ENCODE results near the gene RNF34. TPM values are rescaled to one million over a fixed set of nuclear protein-coding genes. Genes with fewer than 3 reads are reported as not detected.

RNF34 gene
- total and polyA plus RNA-seq, 2 of the 13 experiments (the other 11 are each of a cell fraction or from before 2014, with no cell fraction given) = 36.8 to 53.2 TPM

DNA sequence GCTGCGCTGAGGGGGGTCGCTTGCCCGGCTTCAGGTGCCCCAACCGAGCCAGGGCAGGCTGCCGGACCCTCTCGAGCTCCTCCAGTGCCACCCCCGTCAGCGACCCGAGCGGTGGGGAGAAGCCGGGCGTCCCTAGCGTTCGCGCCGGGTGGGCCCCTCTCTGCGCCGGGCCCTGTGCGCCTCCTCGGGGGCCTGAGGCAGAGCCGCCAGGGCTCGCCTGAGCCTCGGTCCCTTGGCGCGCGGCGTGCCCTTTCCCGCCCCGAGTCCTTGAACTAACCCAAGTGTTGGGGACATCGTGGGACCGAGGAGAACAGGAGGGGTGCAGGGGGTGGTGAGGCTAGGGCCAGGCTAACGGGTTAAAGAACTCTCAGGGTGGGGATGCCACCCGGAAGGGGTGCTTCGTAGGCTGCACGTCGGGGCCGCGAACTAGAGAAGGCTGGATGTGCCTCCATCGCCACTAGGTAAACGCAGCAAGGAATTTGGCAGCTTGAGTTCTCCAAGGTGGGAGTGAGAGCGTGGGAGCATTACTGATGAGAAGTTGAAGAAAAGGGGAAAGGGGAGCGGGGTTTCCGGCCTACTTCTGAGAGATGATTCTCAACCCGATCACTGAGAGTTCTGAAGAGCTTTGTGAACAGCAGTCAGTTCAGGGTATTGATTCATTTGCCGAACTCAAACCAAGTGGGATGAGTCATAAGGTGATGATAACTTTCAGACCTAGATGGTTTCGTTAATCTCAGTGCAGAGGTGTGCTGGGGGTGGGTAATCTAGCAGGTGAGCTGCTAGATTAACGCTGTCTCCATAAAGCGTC is 618 bp downstream of the RNF34 start (continued):
- TF ChIP-seq, protein P1, sequence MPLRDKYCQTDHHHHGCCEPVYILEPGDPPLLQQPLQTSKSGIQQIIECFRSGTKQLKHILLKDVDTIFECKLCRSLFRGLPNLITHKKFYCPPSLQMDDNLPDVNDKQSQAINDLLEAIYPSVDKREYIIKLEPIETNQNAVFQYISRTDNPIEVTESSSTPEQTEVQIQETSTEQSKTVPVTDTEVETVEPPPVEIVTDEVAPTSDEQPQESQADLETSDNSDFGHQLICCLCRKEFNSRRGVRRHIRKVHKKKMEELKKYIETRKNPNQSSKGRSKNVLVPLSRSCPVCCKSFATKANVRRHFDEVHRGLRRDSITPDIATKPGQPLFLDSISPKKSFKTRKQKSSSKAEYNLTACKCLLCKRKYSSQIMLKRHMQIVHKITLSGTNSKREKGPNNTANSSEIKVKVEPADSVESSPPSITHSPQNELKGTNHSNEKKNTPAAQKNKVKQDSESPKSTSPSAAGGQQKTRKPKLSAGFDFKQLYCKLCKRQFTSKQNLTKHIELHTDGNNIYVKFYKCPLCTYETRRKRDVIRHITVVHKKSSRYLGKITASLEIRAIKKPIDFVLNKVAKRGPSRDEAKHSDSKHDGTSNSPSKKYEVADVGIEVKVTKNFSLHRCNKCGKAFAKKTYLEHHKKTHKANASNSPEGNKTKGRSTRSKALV (CRISPR knock-in tag; IDR thresholded peaks at IDR 0.05) = peak; percentile 25; the same call in 1 of the 2 replicates
- TF ChIP-seq, protein P2, sequence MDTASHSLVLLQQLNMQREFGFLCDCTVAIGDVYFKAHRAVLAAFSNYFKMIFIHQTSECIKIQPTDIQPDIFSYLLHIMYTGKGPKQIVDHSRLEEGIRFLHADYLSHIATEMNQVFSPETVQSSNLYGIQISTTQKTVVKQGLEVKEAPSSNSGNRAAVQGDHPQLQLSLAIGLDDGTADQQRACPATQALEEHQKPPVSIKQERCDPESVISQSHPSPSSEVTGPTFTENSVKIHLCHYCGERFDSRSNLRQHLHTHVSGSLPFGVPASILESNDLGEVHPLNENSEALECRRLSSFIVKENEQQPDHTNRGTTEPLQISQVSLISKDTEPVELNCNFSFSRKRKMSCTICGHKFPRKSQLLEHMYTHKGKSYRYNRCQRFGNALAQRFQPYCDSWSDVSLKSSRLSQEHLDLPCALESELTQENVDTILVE (CRISPR knock-in tag; IDR thresholded peaks at IDR 0.05) = 0 out of 2 replicates have a peak, but pooled peaks have one; percentile 25
- TF ChIP-seq, protein P3, sequence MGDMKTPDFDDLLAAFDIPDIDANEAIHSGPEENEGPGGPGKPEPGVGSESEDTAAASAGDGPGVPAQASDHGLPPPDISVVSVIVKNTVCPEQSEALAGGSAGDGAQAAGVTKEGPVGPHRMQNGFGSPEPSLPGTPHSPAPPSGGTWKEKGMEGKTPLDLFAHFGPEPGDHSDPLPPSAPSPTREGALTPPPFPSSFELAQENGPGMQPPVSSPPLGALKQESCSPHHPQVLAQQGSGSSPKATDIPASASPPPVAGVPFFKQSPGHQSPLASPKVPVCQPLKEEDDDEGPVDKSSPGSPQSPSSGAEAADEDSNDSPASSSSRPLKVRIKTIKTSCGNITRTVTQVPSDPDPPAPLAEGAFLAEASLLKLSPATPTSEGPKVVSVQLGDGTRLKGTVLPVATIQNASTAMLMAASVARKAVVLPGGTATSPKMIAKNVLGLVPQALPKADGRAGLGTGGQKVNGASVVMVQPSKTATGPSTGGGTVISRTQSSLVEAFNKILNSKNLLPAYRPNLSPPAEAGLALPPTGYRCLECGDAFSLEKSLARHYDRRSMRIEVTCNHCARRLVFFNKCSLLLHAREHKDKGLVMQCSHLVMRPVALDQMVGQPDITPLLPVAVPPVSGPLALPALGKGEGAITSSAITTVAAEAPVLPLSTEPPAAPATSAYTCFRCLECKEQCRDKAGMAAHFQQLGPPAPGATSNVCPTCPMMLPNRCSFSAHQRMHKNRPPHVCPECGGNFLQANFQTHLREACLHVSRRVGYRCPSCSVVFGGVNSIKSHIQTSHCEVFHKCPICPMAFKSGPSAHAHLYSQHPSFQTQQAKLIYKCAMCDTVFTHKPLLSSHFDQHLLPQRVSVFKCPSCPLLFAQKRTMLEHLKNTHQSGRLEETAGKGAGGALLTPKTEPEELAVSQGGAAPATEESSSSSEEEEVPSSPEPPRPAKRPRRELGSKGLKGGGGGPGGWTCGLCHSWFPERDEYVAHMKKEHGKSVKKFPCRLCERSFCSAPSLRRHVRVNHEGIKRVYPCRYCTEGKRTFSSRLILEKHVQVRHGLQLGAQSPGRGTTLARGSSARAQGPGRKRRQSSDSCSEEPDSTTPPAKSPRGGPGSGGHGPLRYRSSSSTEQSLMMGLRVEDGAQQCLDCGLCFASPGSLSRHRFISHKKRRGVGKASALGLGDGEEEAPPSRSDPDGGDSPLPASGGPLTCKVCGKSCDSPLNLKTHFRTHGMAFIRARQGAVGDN (CRISPR knock-in tag; IDR thresholded peaks at IDR 0.05) = peak; percentile 77
- TF ChIP-seq ZNF232 (CRISPR knock-in tag; IDR thresholded peaks at IDR 0.05; ENCODE audit: borderline replicate concordance) (0 out of 2 replicates have a peak, but pooled peaks have one; percentile 58), ZNF776 (CRISPR knock-in tag; IDR thresholded peaks at IDR 0.05) (peak; percentile 23; the same call in 1 of the 2 replicates), ELF4 (CRISPR knock-in tag; IDR thresholded peaks at IDR 0.05; ENCODE audit: borderline replicate concordance) (0 out of 2 replicates have a peak, but pooled peaks have one; percentile 40), HOXA3 (CRISPR knock-in tag; IDR thresholded peaks at IDR 0.05) (no peak; the same call in 1 of the 2 replicates), ZNF891 (CRISPR knock-in tag; IDR thresholded peaks at IDR 0.05) (0 out of 2 replicates have a peak, but pooled peaks have one; percentile 26), ZNF567 (CRISPR knock-in tag; IDR thresholded peaks at IDR 0.05; ENCODE audit: borderline replicate concordance) (0 out of 2 replicates have a peak, but pooled peaks have one; percentile 68), ZNF816 (CRISPR knock-in tag; IDR thresholded peaks at IDR 0.05; ENCODE audit: borderline replicate concordance) (0 out of 2 replicates have a peak, but pooled peaks have one; percentile 21), AKAP8 (CRISPR knock-in tag; IDR thresholded peaks at IDR 0.05) (peak; percentile 35; the same call in 1 of the 2 replicates), ZNF713 (CRISPR knock-in tag; IDR thresholded peaks at IDR 0.05) (0 out of 2 replicates have a peak, but pooled peaks have one; percentile 58), MEIS2 (CRISPR knock-in tag; IDR thresholded peaks at IDR 0.05) (0 out of 2 replicates have a peak, but pooled peaks have one; percentile 20), ZNF337 (CRISPR knock-in tag; IDR thresholded peaks at IDR 0.05; ENCODE audit: borderline replicate concordance, low read depth) (peak; percentile 34; the same call in 1 of the 2 replicates), ARNT2 (CRISPR knock-in tag; IDR thresholded peaks at IDR 0.05; ENCODE audit: low read depth) (0 out of 2 replicates have a peak, but pooled peaks have one; percentile 52), ZNF225 (CRISPR knock-in tag; IDR thresholded peaks at IDR 0.05) (0 out of 2 replicates have a peak, but pooled peaks have one; percentile 50), ZNF879 (CRISPR knock-in tag; IDR thresholded peaks at IDR 0.05) (0 out of 2 replicates have a peak, but pooled peaks have one; percentile 31), NFKB2 (CRISPR knock-in tag; IDR thresholded peaks at IDR 0.05; ENCODE audit: borderline replicate concordance) (peak; percentile 64; the same call in 1 of the 2 replicates), ZKSCAN8 (CRISPR knock-in tag; IDR thresholded peaks at IDR 0.05; ENCODE audit: borderline replicate concordance) (no peak), ZC3H4 (CRISPR knock-in tag; IDR thresholded peaks at IDR 0.05; ENCODE audit: borderline replicate concordance) (0 out of 2 replicates have a peak, but pooled peaks have one; percentile 62), ZNF235 (CRISPR knock-in tag; IDR thresholded peaks at IDR 0.05; ENCODE audit: borderline replicate concordance) (0 out of 2 replicates have a peak, but pooled peaks have one; percentile 14)
